ENCODE measurements around the gene DRAM2. TPM values are rescaled to one million over a fixed set of nuclear protein-coding genes. Genes with fewer than 3 reads are reported as not detected.
A peak's percentile ranks its signal among the peaks of the same experiment; 100 is the strongest.
"Not testable (repeated sequence)": the region's sequence is repeated elsewhere in the genome, so short reads cannot be mapped to it uniquely, and the experiment has no call there.

Gene DRAM2
- total RNA-seq, 1 experiment from 2014 or later = 106 TPM

DNA sequence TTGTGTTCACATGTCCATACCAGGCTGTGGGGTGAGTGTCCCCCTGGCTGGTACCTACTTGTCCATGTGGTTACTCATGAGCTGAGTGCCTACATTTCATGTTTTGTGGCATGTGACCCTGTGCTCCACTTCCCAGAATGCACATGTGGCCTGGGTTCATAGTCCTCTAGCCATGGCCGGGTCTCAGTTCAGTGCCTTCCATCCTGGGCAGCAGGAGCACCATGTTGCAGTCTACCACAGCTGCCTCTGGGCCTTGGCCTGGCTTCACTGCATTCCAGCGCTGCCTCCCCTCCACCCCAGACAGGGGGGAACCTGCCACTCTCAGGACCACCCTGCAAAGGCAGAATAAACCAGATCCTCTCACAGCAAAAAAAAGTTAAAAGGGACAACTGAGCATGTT lies 5.6 kb upstream of the DRAM2 start:
- no peak for DNase-seq (ENCODE audit: extremely low read depth, low read depth)

DNA sequence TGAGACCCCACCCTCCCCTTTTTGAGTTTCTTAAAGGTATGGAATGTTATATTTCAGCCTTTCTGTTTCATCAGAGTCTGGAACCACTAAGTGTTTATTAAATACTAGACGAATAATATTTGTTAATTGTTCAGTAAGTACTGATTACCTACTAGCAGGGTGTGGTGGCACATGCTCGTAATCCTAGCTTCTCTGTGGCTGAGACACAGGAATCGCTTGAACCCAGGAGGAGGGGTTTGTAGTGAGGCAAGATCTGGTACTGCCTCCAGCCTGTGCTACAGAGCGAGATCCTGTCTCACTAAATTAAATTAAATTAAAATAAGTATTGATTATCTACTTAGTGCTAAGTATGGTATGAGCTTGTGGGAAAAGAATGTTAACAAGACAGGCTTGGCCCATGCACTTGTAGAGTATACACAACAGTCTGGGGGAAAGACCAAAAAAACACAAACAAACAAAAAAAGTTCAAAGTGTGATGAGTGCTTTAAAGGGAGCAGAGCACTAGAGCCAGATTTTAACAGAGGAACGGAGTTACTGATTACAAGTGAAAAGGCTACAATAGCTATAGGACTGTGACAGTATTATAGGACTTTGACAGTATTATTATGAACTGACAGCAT lies 2.6 kb upstream of the DRAM2 start:
- DNase-seq (ENCODE audit: extremely low read depth, low read depth) = no peak

DNA sequence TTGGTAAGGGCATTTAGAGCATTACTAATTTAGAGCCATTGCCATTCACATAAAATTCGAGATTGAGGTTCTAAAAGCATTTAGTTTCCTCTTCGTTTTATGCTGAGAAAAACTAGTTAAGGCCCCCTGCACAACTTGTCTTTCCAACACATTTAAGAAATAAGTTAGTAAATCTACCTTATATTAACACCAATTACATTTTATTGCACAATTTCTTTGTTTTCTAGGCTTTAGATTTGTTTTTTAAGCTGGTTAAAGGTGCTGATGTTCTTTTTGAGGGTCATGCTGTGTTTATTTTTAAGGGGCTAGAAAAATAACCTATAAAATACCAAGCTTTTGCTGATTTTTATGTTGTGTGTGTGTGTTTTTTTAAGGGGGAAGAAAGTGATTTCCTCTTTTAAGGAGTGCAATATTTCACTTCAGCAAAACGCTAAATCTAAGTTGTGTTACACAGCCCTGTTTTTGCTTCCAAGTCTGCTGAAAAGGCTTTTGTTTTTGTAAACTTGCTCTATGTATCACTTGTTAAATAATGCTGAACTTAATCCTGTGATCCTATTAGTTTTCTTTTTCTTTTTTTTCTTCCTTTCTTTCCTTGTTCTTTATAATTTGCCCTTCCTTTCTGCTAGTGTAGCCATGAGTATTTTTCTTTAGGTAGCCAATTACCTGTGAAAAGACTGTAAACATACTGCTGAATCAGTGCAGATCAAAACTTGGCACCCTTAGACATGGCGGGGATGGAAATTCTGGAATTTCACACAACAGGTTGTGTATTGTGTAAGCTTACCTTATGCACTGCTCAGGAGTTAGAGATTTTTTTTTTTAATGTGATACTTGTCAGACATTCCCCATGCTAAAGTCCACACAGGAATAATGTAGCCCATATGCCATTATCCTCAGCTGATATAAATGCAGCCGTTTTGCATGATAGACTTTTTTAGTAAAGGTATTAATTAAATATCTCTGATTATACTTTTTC lies 1.6 kb upstream of the DRAM2 start:
- no peak for DNase-seq (ENCODE audit: extremely low read depth, low read depth)

DNA sequence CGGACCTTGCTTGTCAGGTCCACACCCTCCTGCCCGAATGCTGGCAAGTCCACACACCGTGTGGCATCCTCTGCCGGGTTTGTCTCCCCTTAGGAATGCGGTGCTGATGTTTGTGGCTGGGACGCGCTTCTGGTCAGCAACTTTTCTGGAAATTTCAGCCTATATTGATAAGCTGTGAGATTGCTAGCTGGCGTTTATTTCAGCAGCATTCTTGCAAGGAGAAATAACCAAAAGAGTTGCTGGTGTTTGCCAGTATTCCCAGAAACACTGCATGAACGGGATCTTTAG lies 731 bp upstream of the DRAM2 start:
- DNase-seq (ENCODE audit: extremely low read depth, low read depth) = peak; percentile 20

DNA sequence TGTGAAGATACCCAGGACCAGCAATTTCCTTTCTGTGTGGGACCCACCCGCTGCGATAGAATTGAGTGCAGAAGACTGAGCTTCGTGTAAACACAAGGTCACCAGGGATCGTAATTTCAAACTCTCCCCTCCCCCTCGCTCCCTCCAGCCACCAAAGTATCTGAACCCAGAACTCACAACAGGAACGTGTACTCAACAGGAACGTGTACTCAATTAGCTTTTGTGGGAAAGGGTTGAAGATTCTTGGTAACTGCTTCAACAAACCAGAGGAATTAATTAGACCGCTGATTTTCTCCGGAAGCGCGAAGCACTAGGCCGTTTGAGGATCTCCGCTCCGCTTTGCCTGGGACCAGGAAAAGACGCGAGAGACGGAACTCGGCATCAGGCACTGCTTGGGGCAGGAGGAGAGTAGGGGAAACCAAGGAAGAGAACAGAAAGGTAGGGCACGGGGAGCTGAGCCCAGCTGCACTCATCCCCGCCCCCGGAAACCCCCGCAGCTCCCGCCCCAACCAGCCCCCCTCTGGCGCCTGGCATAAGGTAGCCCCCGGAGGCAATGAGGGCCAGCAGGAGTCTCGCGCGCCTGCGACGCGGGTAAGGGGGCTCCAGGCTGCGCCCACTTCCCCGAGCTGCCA lies 453 bp downstream of the DRAM2 start:
- DNase-seq (ENCODE audit: extremely low read depth, low read depth) = peak; percentile 33

DNA sequence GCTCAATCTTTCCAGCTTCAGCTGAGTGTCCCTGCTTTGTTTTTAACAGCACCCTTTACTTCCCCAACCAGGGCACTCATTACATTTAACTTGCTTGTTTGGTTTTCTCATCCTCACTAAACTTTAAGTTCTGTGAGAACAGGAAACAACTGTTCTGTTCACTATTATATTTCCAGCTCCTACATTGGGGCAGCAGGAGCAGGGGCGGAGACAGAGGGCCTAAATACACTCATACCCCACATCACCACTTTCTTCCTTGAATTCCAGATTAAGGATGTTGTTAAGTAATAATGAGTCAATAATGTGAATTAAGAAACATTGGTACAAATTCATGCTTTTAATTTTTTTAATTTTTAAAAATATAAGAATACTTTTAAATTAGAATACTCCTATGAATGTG lies 6.0 kb downstream of the DRAM2 start:
- no peak for DNase-seq (ENCODE audit: extremely low read depth, low read depth)

DNA sequence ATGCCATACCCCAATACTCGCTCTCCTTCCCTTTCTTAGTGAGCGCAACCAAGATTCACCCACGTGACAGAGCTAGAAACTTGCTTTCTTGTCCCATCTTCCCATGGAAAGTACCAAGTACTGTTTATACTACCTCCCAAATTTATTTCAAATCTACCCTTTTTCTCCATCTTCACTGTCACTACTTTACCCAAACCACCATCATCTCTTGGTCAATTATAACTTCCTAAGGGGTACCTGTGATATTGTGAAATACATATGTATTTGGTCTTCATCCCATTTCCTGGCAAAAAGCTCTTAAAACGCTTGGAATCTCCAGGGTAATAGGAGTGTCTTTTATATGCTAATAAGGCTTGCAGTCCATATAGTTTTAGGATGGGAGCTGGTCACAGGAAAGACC lies 8.2 kb downstream of the DRAM2 start:
- DNase-seq (ENCODE audit: extremely low read depth, low read depth) = no peak

DNA sequence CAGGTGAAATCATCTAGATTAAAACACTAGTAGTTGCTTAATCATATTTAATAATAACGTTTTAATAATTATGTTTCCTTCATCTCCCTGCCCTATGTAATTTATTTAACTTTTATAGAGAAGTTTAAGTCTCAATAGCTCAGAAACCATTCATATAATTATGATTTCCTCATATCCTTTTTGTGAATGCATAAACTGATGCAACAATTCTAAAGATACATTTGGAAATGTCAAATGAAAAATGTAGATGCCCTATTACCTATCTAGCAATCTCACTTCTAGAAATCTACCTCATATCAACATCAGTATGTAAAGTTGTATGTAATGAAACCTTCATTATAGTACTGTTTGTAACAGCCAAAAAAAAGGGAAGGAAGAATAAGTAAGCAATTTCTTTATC lies 10.5 kb downstream of the DRAM2 start:
- no peak for DNase-seq (ENCODE audit: extremely low read depth, low read depth)

DNA sequence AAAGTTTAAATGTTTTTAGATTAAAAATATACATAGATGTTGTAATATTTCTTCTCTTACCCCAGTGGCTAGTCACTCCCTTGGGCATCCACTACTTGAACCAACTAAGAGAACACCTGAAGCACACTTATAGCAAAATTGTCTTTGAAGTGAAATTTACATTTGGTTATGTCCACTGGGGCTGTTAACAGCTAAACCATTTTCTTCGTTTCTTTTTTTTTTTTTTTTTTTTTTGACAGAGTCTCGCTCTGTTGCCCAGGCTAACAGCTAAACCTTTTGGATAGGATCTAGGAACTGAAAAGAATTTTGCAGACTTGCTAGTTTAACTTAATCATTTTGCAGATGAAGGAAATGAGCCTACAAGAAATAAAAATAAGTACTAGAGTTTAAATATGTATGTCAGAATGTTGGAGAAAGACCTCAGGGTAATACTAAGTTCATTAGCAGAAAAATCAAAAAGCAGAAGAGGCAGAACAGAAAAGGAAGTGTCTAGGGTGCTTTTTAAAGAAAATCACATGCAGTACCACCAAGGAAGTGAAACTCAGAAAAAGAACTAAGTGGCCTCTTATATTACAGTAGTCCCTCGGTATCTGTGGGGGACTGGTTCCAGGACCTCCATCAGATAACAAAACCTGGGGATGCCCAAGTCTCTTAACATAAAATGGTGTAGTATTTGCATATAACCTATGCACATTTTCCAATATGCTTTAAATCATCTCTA lies 11.8 kb downstream of the DRAM2 start:
- no peak for DNase-seq (ENCODE audit: extremely low read depth, low read depth)

DNA sequence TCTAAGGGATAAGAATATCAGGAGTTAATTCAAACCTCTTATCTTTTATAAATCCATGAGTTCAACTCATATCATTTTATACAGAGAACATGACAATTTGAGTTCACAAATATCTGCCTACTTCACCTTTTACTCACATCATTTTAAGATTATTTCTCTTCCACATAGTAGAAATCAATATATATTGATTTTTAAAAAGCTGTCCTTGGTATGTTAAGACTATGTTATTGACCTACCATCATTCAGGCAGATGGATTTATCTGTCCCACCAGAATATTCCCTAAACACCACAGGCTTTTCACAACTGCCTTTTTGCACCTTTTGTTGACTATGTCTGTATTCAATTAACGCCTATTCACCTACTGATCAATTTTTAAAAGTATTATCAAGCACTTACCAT lies 13.5 kb downstream of the DRAM2 start:
- no peak for DNase-seq (ENCODE audit: extremely low read depth, low read depth)

DNA sequence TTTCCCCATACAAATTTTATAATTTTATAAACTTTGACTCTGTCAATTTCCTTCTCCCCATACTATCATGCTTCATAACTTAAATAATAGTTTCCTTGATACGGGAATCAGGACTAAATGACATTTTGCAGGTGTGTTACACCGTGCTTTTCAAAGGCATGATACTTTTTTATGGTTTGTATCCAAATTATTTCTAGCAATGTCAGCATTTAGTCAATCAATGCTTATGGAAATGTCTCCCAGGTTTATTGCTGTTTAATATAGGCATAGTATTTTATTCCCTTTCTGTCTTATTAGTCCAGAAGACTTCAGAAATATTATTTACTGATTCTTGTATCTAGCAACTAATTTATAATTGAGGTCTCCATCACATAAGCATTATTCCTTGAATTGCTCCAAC lies 23.4 kb downstream of the DRAM2 start:
- no peak for DNase-seq (ENCODE audit: extremely low read depth, low read depth)

DNA sequence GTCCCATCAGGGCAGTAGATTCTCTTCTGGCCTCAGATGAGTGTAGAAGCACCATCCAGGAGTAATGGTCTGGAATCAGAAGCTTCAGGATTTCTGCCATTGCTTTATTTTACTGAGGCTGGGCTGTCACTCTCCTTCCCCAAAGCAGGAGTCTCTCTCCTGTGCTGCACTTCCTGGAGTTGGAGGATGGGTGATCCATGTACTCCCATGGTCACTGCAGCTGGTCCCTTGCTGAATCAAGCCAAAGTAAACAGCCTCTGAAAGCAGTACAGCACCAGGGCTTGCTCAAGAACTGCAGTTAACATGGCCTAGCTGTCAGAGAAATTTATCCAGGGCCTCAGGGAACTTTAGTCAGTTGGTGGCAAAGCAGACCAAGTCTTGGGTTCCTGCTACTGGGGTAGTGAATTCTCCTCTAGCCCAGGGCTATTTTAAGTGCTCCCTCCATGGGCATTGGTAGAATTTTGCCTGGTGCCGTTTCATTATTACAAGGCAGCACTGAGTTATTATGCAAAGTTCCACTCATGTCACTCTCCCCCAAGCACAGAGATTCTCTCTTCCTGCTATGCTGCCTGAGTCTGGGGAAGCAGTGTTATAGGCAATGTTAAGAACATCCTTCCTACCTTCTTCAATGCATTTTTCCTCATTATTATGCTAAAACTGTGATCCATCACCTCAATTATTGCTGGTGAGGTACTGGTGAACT lies 29.5 kb downstream of the DRAM2 start:
- DNase-seq (ENCODE audit: extremely low read depth, low read depth) = no peak

DNA sequence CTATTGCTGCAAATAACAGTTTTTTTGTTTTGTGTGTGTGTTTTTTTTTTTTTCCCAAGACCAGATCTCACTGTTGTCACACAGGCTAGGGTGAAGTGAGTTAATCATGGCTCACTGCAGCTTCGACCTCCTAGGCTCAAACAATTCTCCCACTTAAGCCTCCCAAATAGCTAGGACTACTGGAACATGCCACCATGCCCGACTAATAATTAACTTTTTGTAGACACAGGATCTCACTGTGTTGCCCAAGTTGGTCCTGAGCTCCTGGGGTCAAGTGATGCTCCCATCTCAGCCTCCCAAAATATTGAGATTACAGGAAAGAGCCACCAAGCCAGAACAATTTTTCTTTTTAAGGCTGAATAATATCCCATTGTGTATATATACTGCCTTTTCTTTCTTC lies 34.9 kb downstream of the DRAM2 start:
- DNase-seq (ENCODE audit: extremely low read depth, low read depth) = no peak

DNA sequence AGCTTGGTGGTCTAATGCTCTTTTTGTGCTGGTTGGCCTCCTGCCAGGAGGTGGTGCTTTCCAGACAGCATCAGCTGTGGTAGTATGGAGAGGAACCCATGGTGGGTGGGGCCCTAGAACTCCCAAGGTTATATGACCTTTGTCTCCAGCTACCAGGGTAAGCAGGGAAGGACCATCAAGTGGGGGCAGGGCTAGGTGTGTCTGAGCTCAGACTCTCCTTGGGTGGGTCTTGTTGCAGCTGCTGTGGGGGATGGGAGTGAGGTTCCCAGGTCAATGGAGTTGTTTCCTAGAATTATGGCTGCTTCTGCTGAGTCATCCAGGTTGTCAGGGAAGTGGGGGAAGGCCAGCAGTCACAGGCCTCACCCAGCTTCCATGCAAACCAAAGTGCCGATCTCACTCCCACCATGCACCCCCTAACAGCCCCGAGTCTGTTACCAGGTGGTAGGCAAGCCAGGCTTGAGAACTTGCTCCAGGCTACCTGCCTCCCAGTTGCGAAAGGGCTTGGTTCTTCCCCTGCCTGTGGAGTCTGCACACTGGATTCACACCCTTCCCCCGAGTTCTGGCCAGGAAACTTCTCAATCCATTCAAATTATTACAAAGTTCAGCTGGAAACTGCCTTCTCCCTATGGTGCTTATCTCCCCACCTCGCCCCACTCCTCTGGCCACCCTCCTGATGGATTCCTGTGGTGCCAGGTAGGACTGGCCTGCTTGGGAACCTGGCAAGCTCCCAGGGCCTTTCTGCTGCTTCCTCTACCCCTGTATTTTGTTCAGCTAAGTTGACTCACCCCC lies 37.8 kb downstream of the DRAM2 start:
- DNase-seq (ENCODE audit: extremely low read depth, low read depth) = no peak

DNA sequence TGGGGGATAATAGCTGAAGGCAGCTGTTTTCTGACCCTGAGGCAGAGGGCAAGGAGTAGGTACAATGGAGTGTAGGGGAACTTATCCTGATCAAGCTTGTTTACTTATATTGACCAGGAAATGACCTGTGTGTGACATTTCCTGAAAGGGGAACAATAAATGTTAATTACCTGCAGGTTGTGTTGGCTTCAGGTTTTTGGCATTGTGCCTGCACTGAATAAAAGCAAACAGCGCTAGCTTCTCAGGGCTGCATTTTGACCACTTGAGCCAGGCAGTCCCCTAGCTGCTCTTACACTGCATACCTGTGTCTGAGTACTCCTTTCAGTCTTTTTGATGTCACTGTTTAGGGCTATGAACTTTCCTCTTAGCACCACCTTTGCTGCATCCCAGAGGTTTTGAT lies 40.6 kb downstream of the DRAM2 start:
- no peak for DNase-seq (ENCODE audit: extremely low read depth, low read depth)

DNA sequence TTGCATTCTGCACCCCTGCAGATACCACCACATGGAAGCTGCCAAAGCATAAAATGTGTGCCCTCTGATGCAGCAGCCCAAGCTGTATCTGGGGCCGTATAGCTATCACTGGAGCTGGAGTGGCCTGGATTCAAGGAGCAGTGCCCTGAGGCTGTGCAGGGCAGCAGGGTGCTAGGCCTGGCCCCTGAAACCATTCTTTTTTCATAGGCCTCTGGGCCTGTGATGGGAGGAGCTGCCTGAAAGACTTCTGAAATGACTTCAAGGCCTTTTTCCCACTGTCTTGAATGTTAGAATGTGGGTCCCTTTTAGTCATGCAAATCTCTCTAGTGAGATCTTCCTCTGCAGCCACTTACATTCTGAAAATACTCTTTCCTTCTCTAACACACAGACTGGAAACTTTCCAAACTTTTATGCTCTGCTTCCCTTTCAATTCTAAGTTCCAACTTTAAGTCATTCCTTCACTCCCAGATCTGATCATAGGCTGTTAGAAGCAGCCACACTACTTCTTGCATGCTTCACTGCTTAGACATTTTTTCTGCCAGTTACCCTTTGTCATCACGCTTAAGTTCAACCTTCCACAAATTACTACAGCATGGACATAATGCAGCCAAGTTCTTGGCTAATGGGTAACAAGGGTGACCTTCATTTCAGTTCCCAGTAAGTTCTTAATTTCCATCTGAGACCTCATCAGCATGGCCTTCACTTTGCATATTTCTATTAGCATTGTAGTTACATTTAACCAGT lies 42.4 kb downstream of the DRAM2 start:
- DNase-seq (ENCODE audit: extremely low read depth, low read depth) = no peak

DNA sequence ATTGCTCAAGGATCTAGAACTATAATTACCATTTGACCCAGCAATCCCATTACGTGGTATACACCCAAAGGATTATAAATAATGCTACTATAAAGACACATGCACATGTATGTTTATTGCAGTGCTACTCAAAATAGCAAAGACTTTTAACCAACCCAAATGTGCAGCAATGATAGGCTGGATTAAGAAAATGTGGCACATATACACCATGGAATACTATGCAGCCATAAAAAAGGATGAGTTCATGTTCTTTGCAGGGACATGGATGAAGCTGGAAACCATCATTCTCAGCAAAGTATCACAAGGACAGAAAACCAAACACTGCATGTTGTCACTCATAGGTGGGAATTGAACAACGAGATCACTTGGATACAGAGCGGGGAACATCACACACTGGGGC lies 44.5 kb downstream of the DRAM2 start:
- DNase-seq (ENCODE audit: extremely low read depth, low read depth) = not testable (repeated sequence)

DNA sequence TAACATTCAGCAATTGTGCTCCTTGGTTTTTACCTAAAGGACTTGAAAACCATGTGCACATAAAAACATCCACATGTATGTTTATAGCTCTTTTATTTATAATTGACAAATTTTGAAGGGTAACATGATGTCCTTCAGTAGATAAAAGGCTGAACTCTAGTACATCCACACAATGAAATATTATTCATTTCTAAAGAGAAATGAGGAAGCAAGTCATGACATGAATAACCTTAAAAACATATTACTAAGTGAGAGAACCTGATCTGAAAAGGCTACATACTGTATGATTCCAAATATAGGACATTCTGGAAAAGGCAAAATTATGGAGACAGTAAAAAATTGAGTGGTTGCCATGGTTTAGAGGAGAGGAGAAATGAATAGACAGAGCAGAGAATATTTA lies 50.3 kb downstream of the DRAM2 start:
- no peak for DNase-seq (ENCODE audit: extremely low read depth, low read depth)

DNA sequence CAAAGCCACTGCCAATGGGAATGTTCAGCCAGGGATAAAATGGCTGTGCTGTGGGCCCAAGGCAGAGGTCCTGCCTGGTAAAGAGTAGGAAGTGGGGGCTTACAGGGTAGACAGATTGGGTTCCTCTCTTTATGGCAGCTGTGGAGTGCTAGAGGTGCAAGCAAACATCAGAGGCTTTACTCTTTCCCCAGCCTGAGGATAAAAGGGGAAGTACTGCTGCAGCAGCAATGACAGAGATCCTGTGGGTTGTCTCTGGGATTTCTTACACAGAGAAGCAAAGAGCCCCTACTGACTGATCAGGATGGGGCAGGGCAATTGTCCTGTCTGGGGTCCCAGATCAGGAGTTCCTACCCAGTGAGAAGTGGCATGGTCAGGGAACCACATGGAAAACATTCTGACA lies 54.2 kb downstream of the DRAM2 start:
- DNase-seq (ENCODE audit: extremely low read depth, low read depth) = no peak
